Measurements from ENCODE around the gene CDK5RAP2.

- TF ChIP-seq POLR2AphosphoS5 (IDR thresholded peaks at IDR 0.05; ENCODE audit: low read depth, low read length) (no peak), REST (IDR thresholded peaks at IDR 0.05; ENCODE audit: insufficient read depth in 1 of 2, low read depth in 2 of 2, low read length in 2 of 2) (no peak)
Observed at GRCh38 chr9:120522032-120522431, 57.9 kb downstream of the CDK5RAP2 start.

All from PFSK-1 (cell line).